Testis (tissue), 3 donors: ENCODE measurements around the gene SLC16A12. TPM values are rescaled to one million over a fixed set of nuclear protein-coding genes. Genes with fewer than 3 reads are reported as not detected.
"Not testable (repeated sequence)": the region's sequence is repeated elsewhere in the genome, so short reads cannot be mapped to it uniquely, and the experiment has no call there.

Source experiments
- DNase-seq: peaks from one replicate; pipeline ENCODE4 v3.0.0-alpha.2; 2019
- H3K27ac ChIP-seq, 2 donors: fragments of 200-600 bp; sonication (generic); one replicate each; pipeline ENCODE4 v1.5.1; 2019
- H3K27me3 ChIP-seq: fragments of 200-600 bp; sonication (generic); one replicate; pipeline ENCODE4 v1.5.1; 2019
- H3K36me3 ChIP-seq: fragments of 200-600 bp; sonication (generic); one replicate; pipeline ENCODE4 v1.5.1; 2017; ENCODE audit warnings: low read depth; ENCODE audit errors: missing control alignments
- H3K4me1 ChIP-seq: fragments of 200-600 bp; sonication (generic); one replicate; pipeline ENCODE4 v1.5.1; 2019
- H3K4me3 ChIP-seq, 2 donors: fragments of 200-600 bp; sonication (generic); one replicate each; pipeline ENCODE4 v1.5.1; 2017 to 2019
- H3K9me3 ChIP-seq: fragments of 200-600 bp; sonication (generic); one replicate; pipeline ENCODE4 v1.5.1; 2017
- CTCF ChIP-seq, 3 experiments: fragments of 450-650 bp in 2 of 3; fragments of 200-600 bp in 1 of 3; sonication (generic) in 1 of 3; IDR thresholded peaks; one replicate each; pipeline ENCODE4 v1.5.1; 2016 to 2019; ENCODE audit warnings: antibody characterized with exemption in 3 of 3, mild to moderate bottlenecking in 2 of 3, moderate library complexity in 1 of 3
- POLR2A ChIP-seq: fragments of 450-650 bp; IDR thresholded peaks from one replicate; pipeline ENCODE4 v1.6.1; 2017; ENCODE audit warnings: antibody characterized with exemption, mild to moderate bottlenecking, moderate library complexity
- WGBS, 2 donors: methylation state at CpG; one replicate each; pipeline ENCODE4 v1.1.5; 2018; 5-methylcytosine and 5-hydroxymethylcytosine counted together
- intact Hi-C: fragments of 100-400 bp; cut with DNase I; formaldehyde crosslinking; loops from one replicate; pipeline ENCODE4 v1.15.1; 2023; ENCODE audit warnings: low total_unique reads
- polyA plus RNA-seq: library from polyadenylated mRNA; stranded (reverse); fragments of 350-450 nt; fragmentation: Illumina TruSeq; extraction: RNeasy Lipid Tissue Mini Kit (QIAGEN cat#74804); gene quantifications from one replicate; pipeline ENCODE4 v1.2.3, GENCODE V29; 2014; ENCODE audit warnings: low read depth, low replicate concordance; ENCODE audit not compliant: insufficient read depth
- total RNA-seq, 2 donors: library from RNA; depleted of rRNA; stranded (reverse); fragments of >200 nt; gene quantifications; one replicate each; pipeline ENCODE4 v1.2.3, GENCODE V29; 2016

The SLC16A12 gene
- total and polyA plus RNA-seq, 3 donors from 2014 or later, result 1.9 to 6.0 (median 2.8) TPM

GRCh38 chr10:89409282-89409681 is 126.1 kb downstream of the SLC16A12 start:
- H3K4me3 ChIP-seq, H3K27me3 ChIP-seq, H3K9me3 ChIP-seq, intact Hi-C loops, H3K4me1 ChIP-seq, DNase-seq, H3K36me3 ChIP-seq, H3K27ac ChIP-seq: not testable (repeated sequence)
- WGBS, 2 donors, result 90 to 98% methylated on average over 5 of the region's 5 CpGs

- H3K27ac ChIP-seq, H3K27me3 ChIP-seq, intact Hi-C loops, H3K36me3 ChIP-seq, DNase-seq, H3K9me3 ChIP-seq, H3K4me3 ChIP-seq, H3K4me1 ChIP-seq: not testable (repeated sequence)
- 92 to 96% methylated on average over 3 of the region's 3 CpGs for WGBS, 2 donors
Measured at GRCh38 chr10:89407792-89408191, 127.6 kb downstream of the SLC16A12 start.

GRCh38 chr10:89406178-89406577 is 129.2 kb downstream of the SLC16A12 start:
- H3K9me3 ChIP-seq, H3K4me3 ChIP-seq, H3K27me3 ChIP-seq, H3K4me1 ChIP-seq, H3K36me3 ChIP-seq, intact Hi-C loops, DNase-seq, H3K27ac ChIP-seq: not testable (repeated sequence)
- 96 to 99% methylated on average over 9 of the region's 9 CpGs for WGBS, 2 donors

GRCh38 chr10:89404104-89405047 is 131.0 kb downstream of the SLC16A12 start:
- DNase-seq, result no peak
- Histone ChIP-seq H3K4me3 (no peak overlapping the region), H3K9me3 (no peaks in the 10 kb centered on the region), H3K4me1 (no peaks in the 10 kb centered on the region), H3K27me3 (no peaks in the 10 kb centered on the region), H3K27ac (no peak overlapping the region), H3K36me3 (no peaks in the 10 kb centered on the region)
- intact Hi-C loops, result no loop called here
- WGBS, 2 donors, result 85 to 92% methylated on average over 11 of the region's 11 CpGs
- TF ChIP-seq POLR2A (no peak), CTCF (IDR thresholded peaks at IDR 0.05) (peak in 1 of 3 experiments; percentile 9)

GRCh38 chr10:89403043-89403442 is 132.4 kb downstream of the SLC16A12 start:
- no peaks in the 10 kb centered on the region for H3K36me3 ChIP-seq
- H3K9me3 ChIP-seq, result no peaks in the 10 kb centered on the region
- no peak overlapping the region for H3K4me3 ChIP-seq
- intact Hi-C loops, result no loop called here
- no peaks in the 10 kb centered on the region for H3K4me1 ChIP-seq
- WGBS, 2 donors, result 98 to 100% methylated on average over 2 of the region's 2 CpGs
- no peaks in the 10 kb centered on the region for H3K27me3 ChIP-seq
- no peak for TF ChIP-seq CTCF (IDR thresholded peaks at IDR 0.05)
- TF ChIP-seq POLR2A, result no peak
- no peak overlapping the region for H3K27ac ChIP-seq
- no peak for DNase-seq

GRCh38 chr10:89399956-89400355 is 135.4 kb downstream of the SLC16A12 start:
- H3K36me3 ChIP-seq, result no peaks in the 10 kb centered on the region
- H3K9me3 ChIP-seq, result no peaks in the 10 kb centered on the region
- no peaks in the 10 kb centered on the region for H3K27me3 ChIP-seq
- 79 to 90% methylated on average over 1 of the region's 1 CpG for WGBS, 2 donors
- DNase-seq, result no peak
- intact Hi-C loops, result no loop called here
- H3K4me1 ChIP-seq, result no peaks in the 10 kb centered on the region
- no peak overlapping the region for H3K27ac ChIP-seq
- H3K4me3 ChIP-seq, result no peak overlapping the region
- TF ChIP-seq CTCF (IDR thresholded peaks at IDR 0.05) (no peak), POLR2A (no peak)
